GM08714 (cell line): Measurements from ENCODE around the gene RASGRF1.
"Not testable (repeated sequence)": the region's sequence is repeated elsewhere in the genome, so short reads cannot be mapped to it uniquely, and the experiment has no call there.

Experiments used
- H3K4me3 ChIP-seq: fragments of 200-500 bp; sonication (Bioruptor generic); 2 replicates; pipeline ENCODE4 v1.5.1; 2014; ENCODE audit warnings: mild to moderate bottlenecking, low read length, inconsistent platforms
- ZNF274 ChIP-seq: IDR thresholded peaks from 2 replicates; pipeline ENCODE4 v1.6.1; 2012; ENCODE audit warnings: mild to moderate bottlenecking, low read depth, low read length

RASGRF1 gene

GRCh38 chr15:78933187-78933822, 157.3 kb downstream of the RASGRF1 start:
- H3K4me3 ChIP-seq, result no peak overlapping the region
- TF ChIP-seq ZNF274, result no peak

GRCh38 chr15:78932258-78932808, 158.2 kb downstream of the RASGRF1 start:
- TF ChIP-seq ZNF274, result no peak
- no peak overlapping the region for H3K4me3 ChIP-seq

GRCh38 chr15:78931439-78932257, 158.9 kb downstream of the RASGRF1 start:
- no peak for TF ChIP-seq ZNF274
- H3K4me3 ChIP-seq, result no peak overlapping the region

- H3K4me3 ChIP-seq, result no peak overlapping the region
- no peak for TF ChIP-seq ZNF274
Measured at GRCh38 chr15:78930577-78931388, 159.8 kb downstream of the RASGRF1 start.

- no peak for TF ChIP-seq ZNF274
- no peak overlapping the region for H3K4me3 ChIP-seq
Measured at GRCh38 chr15:78929536-78930264, 160.9 kb downstream of the RASGRF1 start.

- no peak overlapping the region for H3K4me3 ChIP-seq
- no peak for TF ChIP-seq ZNF274
Measured at GRCh38 chr15:78928616-78929093, 161.9 kb downstream of the RASGRF1 start.

- H3K4me3 ChIP-seq, result not testable (repeated sequence)
Measured at GRCh38 chr15:78928176-78928575, 162.4 kb downstream of the RASGRF1 start.

- TF ChIP-seq ZNF274, result no peak
- H3K4me3 ChIP-seq, result no peak overlapping the region
Measured at GRCh38 chr15:78927077-78927790, 163.3 kb downstream of the RASGRF1 start.

- no peak for TF ChIP-seq ZNF274
- H3K4me3 ChIP-seq, result no peak overlapping the region
Measured at GRCh38 chr15:78925956-78926743, 164.4 kb downstream of the RASGRF1 start.

- H3K4me3 ChIP-seq, result no peak overlapping the region
- no peak for TF ChIP-seq ZNF274
Measured at GRCh38 chr15:78925076-78925624, 165.4 kb downstream of the RASGRF1 start.

GRCh38 chr15:78923480-78924360, 166.9 kb downstream of the RASGRF1 start:
- no peak overlapping the region for H3K4me3 ChIP-seq
- no peak for TF ChIP-seq ZNF274
